Stimulated activated CD4-positive, alpha-beta T cell treated with anti-CD3 and anti-CD28 coated beads, Interleukin-12 subunit alpha, Interleukin-12 subunit beta, amount 100 ng/mL, for 4 hours (primary cell): ENCODE results near the gene EPHB1.
"Not testable (repeated sequence)": the region's sequence is repeated elsewhere in the genome, so short reads cannot be mapped to it uniquely, and the experiment has no call there.

ENCODE experiments used
- DNase-seq: peaks from one replicate; pipeline ENCODE4 v3.0.0-alpha.2; 2020

The EPHB1 gene

DNA sequence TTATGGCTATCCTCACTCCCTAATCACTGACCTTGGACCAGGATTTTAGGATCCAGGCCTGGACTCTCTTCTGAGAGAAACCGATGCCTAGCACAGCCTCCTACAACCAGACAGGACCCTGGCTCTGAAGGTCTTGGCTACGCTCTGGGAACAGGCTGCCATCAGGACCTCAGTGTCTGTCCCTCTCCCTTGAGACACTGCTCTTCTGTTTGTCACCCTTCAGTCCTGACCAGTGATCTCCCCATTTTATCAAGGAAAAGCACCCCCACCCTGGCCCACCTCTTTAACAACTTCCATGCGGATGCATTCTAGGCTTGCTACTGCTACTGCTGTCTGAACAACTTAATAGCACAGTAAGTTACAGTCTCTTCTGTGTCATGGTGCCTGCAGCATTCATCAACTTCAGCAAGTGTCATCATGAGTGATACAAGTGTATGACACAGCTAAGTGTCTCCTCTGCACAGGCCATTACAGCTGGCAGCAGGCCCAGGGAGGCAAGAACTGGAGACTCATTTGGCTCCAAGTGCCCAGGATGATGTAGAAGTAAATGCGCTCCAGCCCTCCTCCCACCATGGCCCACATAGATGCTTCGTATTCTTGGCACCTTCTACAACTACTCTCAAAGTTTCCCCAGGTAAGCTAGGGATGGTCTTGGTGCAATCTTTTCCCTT is 302.4 kb downstream of the EPHB1 start:
- no peak for DNase-seq

DNA sequence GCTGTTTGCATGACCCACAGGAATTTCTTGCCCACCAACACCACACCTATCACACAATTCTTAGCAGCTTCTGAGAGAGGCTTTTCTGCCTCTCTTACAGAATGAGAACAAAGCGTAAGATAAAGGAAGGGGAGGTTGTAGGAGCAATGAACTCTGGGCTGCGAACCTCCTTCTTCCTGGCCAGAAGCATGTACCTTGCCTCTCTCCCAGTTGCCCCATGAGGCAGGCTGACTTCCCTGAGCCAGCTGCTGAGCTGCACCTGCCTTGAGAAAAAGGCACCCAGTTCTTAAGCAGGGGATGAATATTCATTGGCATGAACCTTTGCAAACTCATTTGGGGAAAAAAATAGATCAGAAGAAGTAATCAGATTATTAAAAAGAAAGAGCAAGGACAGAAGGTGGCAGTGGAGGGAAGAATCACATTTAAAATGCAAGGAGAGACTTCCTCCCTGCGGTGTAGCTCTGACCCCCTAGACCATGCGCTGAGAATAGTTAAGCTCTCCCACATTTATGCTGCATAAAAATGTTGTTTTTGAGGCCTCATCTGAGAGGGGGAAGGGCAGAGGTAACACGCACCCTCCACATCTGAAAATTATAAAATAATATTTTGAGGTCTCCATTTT is 304.8 kb downstream of the EPHB1 start:
- no peak for DNase-seq

DNA sequence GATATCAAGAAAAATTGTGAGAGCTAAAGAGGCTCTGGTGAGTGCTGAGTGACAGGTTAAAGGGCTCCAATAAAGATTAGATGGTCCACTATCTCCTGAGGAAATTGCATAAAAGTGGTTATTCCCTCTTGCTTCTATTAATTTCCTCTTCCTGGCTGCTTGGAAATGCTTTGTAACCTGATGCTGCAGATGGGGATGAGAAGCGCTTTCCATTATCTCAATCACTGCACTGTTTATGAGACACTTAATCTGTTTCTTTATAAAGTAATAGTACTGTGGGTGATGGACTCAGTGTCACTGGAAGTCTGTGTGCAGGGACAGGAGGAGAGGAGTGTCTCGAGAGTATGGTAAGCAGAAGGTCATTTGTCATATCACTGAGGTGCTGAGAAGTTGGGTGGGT is 305.3 kb downstream of the EPHB1 start:
- no peak for DNase-seq

DNA sequence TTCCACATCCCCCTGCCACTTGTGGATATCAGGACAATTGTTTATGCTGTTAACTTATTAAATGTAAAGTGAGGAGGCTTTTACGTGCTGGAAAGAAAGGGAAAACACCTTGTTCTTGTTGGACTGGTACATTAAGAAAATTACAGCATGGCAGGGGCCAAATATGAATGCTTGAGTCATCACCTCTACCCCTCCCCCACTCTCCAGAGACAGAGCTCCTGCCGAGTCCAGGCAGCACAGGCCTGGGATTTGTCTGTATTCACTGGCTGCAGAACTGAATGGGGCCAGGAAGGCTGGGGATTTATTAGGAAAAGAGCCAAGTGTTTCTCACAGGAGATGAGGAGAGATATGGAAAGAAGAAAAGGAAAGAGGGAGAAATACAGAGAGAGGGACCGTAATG is 308.9 kb downstream of the EPHB1 start:
- DNase-seq = no peak

DNA sequence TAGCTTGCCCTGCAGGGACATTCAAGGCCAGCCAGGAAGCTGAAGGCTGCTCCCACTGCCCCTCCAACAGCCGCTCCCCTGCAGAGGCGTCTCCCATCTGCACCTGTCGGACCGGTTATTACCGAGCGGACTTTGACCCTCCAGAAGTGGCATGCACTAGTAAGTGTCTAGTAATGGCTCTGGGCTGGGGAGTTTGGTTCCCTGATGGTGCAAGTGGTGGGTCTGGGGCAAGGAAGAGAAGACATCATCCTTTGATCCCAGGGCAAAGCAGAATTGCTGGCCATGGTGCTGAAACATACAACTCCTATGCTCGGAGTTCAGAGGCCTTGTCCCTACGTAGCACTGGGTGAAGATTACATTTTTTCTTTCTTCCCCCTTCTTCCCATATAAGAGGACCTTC is 311.4 kb downstream of the EPHB1 start:
- no peak for DNase-seq

DNA sequence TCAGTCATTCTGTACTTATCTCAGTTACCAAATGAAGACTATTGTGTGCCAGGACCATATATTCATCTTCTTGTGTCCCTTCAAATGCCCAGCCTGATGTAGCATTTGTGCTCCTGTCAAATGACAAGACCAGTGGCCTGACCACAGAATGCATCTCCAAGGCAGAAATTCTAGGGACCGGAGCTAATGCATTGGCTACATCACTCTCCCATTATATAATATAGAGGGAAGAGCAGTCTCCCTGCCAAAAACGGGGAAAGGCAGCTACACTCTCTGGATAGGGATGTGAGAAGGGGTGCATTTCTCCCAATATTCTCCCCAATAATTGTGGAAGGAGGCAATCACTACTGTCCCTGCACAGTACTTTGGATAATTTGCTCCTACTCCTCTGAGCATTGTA is 312.0 kb downstream of the EPHB1 start:
- DNase-seq = no peak

DNA sequence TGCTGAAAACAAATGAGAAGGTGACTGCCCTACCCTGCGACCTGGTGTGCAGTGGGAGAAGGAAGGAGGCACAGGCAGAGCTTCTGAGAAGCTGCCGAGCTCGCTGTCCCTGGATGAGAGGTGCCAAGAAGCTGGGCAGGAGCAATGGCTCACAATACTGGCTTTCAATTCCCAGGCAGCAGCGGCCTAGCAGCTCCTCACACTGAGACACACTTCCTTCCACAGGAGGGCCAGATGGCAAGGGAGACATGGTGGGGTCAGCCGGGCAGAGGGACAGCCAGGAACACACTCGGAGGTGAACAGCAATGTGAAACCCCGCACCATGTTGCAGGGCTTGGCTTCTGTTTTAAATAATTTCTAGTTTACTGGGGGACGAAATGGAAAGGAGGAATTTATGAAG is 314.6 kb downstream of the EPHB1 start:
- no peak for DNase-seq

DNA sequence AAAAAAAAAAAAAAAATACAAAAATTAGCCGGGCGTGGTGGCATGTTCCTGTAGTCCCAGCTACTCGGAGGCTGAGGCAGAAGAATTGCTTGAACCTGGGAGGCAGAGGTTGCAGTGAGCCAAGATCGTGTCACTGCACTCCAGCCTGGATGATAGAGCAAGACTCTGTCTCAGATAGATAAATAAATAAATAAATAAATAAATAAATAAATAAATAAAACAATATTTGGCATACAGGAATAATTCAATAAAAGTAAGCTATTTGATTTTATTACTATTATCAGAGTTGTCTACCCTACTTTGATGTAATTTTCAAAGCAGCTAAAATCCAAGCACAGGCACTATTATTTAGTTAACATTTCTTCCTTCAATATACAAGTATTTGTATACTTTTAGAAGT is 319.5 kb downstream of the EPHB1 start:
- not testable (repeated sequence) for DNase-seq

DNA sequence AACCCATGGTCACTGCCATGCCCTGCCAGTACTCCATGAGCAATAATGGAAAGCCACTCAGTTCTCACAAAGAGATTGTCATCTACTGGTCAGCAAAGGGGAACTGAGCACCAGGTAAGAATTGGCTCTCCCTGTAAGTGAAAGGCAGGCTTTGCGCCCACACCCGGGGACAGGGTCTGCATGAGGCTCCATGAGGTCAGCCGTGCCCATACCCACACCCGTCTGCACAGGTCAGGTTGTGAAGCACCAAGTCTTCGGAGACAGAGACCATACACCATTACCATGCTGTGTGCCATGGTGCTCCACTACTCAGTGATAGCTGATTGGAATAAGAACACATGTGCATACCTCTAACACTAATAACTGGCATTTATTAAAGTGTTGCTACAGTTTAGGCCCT is 322.9 kb downstream of the EPHB1 start:
- no peak for DNase-seq

DNA sequence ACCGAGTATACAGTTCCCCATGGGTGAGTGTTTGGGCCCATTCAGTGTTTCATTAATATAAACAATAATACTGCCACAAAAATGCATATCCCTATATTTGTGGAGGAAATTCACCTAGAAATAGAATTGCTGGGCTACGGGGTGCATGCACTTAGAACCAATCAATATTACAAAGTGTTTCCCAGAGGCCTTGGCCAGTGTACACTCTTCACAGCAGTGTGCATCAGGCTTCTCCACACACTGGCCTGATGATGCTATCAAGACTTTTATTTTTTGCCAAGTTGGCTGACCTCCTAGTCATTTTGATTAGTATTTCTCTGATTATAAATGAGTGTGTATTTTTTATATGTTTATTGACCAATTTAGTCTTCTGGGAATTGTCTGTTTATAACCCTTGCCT is 323.7 kb downstream of the EPHB1 start:
- no peak for DNase-seq

DNA sequence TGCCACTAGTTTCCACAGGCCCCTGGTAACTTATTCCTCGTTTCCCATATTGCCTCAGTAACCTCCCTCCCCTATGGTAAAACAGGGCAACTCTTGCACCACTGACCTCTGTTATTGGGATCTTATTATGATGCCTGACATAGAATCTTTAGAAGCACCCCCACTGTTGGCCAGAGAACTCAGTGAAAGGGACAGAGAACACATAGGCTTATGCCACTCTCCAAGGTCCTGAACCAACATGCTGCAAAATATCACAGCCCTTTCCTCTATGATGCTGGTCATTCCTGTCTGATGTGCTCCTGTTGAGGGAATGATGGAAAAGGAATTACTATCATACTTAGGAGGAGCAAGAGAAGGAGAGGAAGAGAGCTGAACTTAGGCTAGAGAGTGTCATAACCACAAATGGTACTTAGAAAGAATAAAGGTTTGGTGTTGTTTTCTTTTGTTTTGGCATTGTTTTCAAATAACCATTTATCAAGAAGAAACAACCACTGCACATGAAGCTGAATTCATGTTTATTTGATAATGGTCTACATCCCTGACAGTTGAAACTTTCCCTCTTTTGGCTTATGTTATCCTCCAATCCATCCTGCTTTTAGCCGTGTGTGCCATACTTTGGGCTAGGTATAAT is 330.2 kb downstream of the EPHB1 start:
- no peak for DNase-seq

DNA sequence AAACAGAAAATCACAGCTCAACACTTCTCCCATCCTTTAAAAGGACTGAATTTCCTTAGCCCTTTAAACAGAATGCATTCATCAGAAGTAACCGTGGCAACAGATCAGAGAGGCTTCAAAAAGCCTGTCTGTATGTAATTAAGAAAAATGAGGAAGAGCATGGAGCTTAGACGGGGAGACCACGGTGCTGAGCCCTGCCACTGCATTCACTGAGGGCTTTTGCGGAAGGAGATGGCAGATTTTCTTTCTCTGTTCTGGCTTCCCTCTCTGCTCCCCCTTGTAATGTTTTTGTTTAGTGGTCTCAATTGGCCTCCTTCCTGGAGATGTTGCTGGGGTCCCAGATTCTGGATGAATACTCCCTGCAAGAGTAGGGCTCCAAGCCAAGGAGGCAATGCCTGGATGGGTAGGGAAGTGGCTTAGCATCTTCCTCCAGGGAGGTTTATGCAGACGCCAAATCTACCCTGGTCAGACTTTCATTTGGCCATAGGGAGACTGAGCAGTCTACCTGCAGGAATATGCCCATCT is 332.9 kb downstream of the EPHB1 start:
- DNase-seq = no peak

DNA sequence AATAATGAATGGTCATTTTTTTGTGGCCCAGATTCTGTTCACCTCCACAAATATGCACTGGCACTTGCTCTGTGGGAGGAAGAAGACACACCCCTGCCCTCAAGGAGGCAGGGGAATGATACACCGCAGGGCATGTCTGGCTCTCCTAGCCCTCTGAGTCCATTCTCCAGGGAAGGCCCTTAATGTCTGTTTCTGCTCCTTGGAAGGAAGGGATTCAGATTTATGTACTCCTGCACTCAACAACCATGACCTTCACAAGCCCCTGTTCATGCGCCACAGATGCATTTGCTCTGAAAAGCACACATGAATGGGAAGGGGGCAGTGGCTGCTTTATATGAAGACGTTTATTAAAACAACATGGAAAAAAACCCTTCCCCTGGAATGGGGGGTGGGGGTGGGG is 333.8 kb downstream of the EPHB1 start:
- no peak for DNase-seq

DNA sequence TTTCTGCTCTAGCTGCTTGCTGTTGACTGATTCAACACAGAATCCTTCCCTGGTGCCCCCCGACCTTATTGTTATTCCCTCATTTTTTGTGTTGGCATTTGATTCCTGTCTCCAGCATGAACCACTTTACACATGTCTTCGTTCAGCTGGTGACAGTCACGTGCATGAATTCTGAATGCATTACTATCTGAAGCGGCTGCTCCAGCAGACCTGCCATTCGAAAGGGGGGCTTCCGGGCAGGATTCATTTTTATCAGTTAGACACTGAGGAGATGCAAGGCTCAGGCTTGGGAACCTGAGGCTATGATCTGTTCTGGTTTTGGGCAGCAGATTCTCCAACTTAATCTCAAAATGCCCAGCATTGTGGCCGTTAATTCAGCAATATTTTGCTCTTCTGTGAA is 336.2 kb downstream of the EPHB1 start:
- DNase-seq = no peak

DNA sequence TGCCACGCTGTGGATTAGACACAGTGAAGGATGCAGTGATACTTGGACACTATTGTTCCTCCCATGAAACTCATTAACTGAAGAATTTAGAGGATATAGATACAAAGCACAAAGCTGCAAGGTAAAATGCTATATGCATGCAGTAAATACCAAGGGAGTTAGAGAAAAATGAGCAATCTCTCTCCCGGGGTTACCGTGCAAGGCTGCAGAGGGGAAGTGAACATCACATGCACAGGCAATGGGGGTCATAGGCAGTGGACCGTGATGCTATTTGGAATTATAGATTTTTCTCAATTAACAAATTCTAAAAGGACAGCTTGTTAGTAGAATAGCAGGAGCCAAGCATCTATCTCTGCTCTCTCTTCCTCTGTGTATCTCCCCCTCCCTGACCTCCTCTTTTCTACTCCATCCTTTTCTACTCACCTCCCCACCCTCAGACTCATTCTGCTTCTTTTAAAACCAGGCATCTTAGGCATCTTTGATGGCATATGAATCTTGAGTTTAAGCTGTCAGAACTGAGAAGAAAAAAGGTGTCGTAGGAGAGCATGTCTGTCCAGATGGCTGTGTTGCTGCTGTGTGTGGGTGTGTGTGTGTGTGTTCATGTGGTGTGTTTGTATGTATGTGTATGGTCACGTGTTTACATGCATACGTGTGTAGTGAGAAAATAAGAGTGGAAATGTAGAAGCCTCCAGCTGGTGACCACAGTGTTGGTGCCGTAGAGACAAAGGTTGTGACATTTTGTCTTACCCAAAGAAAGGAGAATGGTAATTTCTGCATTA is 339.0 kb downstream of the EPHB1 start:
- no peak for DNase-seq

DNA sequence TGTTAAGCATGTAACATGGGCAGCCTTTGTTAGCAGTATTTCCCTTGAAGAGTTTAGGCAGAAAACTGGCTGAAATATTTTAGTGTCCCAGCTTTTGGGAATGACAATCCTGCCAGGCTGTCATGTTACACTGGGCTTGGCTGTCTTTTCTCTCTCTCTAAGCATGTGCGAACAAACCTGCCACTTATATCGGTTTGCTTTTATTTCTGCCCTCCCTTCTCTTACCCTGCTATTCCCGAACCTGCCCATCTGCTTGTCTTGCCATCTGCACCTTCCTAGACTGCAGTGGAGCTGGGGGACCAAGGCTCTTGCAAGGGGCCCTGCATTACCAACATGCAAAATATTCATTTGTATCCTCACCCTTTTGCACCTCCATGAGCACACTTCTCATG is 339.6 kb downstream of the EPHB1 start:
- no peak for DNase-seq

DNA sequence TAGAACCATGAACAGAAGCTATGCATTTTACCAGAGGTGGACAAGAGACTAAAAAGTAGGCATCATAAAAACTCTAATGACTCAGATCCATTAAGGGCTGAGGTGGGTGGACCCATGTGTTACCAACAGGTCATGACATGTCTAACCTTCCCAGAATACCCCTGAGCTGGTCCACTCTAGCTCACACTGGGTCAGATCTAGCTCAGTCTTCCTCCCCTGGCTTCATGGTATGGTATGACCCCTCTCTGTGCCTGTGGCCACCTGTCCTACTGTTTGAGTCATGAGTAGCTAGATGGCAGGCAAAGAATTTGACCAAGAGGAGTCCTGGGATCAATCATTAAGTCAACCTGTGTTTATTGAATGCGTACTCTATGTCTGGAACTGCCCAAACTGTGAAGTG is 340.4 kb downstream of the EPHB1 start:
- no peak for DNase-seq

DNA sequence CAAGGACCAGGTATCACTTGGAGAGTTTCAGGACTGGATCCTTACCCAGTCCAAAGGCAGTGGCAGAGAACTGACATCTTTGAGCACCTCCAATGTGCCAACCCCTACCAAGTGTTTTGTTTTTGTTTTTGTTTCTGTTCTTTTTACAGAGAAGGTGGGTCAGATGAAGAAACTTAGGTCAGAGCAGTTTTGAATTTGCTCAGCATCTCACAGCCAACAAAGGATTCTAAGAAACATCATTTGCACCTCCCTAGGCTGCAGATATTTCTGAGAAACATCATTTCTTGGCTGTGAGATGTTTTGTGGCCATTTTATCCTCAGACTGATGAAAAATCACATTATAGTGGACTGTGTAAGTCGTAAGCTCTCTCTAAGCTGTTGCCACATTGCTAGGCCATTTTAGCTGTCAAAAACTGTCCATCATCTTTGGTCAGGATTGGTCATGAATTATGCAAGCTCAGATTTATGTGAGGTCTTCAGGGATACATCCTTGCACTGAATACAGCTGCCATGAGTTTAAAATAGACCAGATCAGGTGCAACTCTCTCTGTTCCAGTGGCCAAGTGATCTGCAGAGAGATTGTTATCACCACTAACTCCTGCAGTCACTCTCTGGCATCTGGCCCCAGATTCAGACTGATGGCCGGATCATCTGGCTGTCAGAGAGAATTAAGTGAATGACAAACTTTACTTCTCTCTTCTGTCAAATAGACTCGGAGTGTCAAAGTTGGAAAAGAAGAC is 341.5 kb downstream of the EPHB1 start:
- DNase-seq = no peak

DNA sequence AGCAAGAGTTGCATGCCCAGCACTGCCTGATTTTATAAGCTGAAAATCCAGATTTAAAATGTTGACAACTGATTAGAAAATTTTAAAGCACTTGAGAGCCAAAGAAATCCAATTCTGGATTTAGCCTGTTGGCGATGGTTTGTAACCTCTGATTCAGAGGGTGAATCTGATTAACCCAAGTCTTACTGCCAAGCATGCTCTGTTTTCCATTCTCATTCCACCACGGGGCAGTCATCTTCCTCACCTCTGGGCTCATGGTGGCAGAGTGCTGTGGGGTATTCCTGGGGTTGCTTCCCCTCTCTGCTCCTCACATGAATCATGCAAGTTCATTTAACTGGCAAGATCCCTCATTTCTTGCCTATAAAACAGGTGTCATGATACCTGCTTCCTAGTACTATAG is 342.2 kb downstream of the EPHB1 start:
- no peak for DNase-seq

DNA sequence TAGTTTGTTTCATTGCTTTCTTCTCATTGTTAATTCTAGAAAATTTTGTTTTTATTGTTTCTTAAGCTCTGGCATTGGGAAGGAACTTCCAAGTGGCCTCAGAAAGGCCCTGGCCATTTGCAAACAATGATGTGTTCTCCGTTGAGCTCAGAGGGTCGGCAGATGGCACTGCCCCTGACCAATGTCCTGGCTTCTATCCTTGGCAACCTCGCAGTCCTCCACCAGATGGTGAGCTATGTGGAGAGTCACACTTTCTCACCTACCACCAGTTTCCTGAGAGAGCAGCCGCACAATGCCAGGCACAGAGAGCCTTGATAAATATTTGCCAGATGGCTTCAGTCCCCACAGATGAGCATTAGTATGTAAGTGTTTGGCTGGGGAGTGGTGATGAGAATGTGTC is 343.7 kb downstream of the EPHB1 start:
- DNase-seq = no peak

DNA sequence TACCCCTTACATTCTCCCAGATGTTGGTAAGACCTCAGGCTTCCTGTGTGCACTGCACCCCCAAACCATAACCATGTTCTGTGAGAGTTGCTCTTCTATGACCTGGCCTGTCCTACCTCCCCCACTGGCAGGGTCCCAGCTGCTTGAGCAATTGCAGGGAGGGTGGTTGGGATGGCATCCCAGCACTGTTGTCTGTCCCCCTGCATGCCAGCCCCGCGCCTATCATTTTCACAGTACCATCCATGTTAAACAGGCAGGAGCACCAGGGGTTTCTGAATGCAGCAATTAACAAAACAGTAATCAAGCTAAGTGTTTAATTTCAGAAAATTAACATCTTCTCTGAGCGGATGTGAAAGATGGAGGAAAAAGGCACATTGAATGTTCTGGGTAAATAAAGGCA is 345.5 kb downstream of the EPHB1 start:
- no peak for DNase-seq

DNA sequence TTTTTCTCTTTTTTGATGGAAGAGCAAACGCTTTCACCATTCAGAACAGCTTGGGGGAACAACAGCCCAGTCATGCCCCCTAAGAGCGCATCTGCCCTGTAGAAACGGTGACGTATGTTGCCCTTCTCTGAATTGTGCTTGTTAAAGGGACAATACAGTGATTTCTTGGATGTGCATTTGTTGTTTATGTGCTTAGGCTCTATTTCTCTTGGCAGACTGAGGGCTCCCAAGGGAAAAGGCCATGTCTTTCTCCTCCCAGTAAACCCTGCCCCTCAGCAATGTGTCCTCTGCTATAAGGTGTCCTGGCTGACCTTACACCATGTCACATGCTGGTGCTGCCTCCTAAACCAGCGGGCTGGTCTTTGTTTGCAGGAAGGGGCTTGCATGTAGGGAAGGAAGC is 346.1 kb downstream of the EPHB1 start:
- DNase-seq = no peak

DNA sequence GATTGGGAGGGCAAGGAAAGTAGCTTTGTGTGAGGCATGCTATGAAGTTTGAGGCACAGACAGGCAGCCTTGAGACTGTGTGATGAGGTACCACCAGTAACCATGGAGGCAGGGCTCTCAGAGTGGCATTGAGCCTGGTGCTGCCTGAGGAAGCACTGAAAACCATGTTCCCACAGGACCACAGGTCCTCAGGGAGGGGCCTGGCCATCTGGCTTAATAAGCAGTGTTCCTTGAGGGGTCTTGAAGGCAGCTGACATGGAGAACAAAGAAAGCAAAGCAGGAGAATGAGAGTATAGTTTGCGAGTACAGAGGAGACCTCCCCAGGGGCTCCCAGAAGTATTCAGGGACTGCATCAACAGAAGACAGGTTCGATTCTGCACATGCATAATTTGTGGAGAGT is 346.6 kb downstream of the EPHB1 start:
- DNase-seq = no peak
